ENCODE data around the gene FSD1L.

FSD1L gene

GRCh38 chr9:105455836-105456475 lies 8.1 kb downstream of the FSD1L start:
- no peaks in the 10 kb centered on the region for H3K27me3 ChIP-seq (ENCODE audit: control insufficient read depth in 1 of 2, insufficient read depth in 2 of 2, low read length in 2 of 2)
- no peak overlapping the region for H3K4me3 ChIP-seq (ENCODE audit: low read length in 2 of 2)
- no peaks in the 10 kb centered on the region for H3K36me3 ChIP-seq (ENCODE audit: control insufficient read depth in 2 of 2, insufficient read depth in 2 of 2, low read length in 2 of 2)
- peaks cover 18% of the 10 kb centered on the region for H3K4me1 ChIP-seq (ENCODE audit: control insufficient read depth, insufficient read depth, low read length)
- H3K27ac ChIP-seq (ENCODE audit: low read length), result no peak overlapping the region
- no peaks in the 10 kb centered on the region for H3K9me3 ChIP-seq (ENCODE audit: control insufficient read depth in 2 of 2, low read length in 2 of 2)
- H3K9ac ChIP-seq (ENCODE audit: low read length in 2 of 2), result no peak overlapping the region

GRCh38 chr9:105457560-105458294 lies 9.9 kb downstream of the FSD1L start:
- Histone ChIP-seq H3K9me3 (ENCODE audit: control insufficient read depth in 2 of 2, low read length in 2 of 2) (no peaks in the 10 kb centered on the region), H3K36me3 (ENCODE audit: control insufficient read depth in 2 of 2, insufficient read depth in 2 of 2, low read length in 2 of 2) (no peaks in the 10 kb centered on the region), H3K27ac (ENCODE audit: low read length) (no peak overlapping the region), H3K9ac (ENCODE audit: low read length in 2 of 2) (no peak overlapping the region), H3K27me3 (ENCODE audit: control insufficient read depth in 1 of 2, insufficient read depth in 2 of 2, low read length in 2 of 2) (no peaks in the 10 kb centered on the region), H3K4me3 (ENCODE audit: low read length in 2 of 2) (peak overlapping the region; percentile 37 to 55), H3K4me1 (ENCODE audit: control insufficient read depth, insufficient read depth, low read length) (peaks cover 15% of the 10 kb centered on the region)

- Histone ChIP-seq H3K9me3 (ENCODE audit: control insufficient read depth in 2 of 2, low read length in 2 of 2) (no peaks in the 10 kb centered on the region), H3K36me3 (ENCODE audit: control insufficient read depth in 2 of 2, insufficient read depth in 2 of 2, low read length in 2 of 2) (no peaks in the 10 kb centered on the region), H3K27ac (ENCODE audit: low read length) (no peak overlapping the region), H3K27me3 (ENCODE audit: control insufficient read depth in 1 of 2, insufficient read depth in 2 of 2, low read length in 2 of 2) (no peaks in the 10 kb centered on the region), H3K4me3 (ENCODE audit: low read length in 2 of 2) (no peak overlapping the region), H3K9ac (ENCODE audit: low read length in 2 of 2) (no peak overlapping the region), H3K4me1 (ENCODE audit: control insufficient read depth, insufficient read depth, low read length) (peaks cover 15% of the 10 kb centered on the region)
Measured at GRCh38 chr9:105458404-105458803, 10.6 kb downstream of the FSD1L start.

GRCh38 chr9:105459336-105459735 lies 11.5 kb downstream of the FSD1L start:
- H3K27ac ChIP-seq (ENCODE audit: low read length), result no peak overlapping the region
- H3K36me3 ChIP-seq (ENCODE audit: control insufficient read depth in 2 of 2, insufficient read depth in 2 of 2, low read length in 2 of 2), result no peaks in the 10 kb centered on the region
- H3K4me3 ChIP-seq (ENCODE audit: low read length in 2 of 2), result no peak overlapping the region
- H3K9me3 ChIP-seq (ENCODE audit: control insufficient read depth in 2 of 2, low read length in 2 of 2), result no peaks in the 10 kb centered on the region
- peaks cover 15% of the 10 kb centered on the region for H3K4me1 ChIP-seq (ENCODE audit: control insufficient read depth, insufficient read depth, low read length)
- H3K27me3 ChIP-seq (ENCODE audit: control insufficient read depth in 1 of 2, insufficient read depth in 2 of 2, low read length in 2 of 2), result no peaks in the 10 kb centered on the region
- H3K9ac ChIP-seq (ENCODE audit: low read length in 2 of 2), result no peak overlapping the region

- Histone ChIP-seq H3K9ac (ENCODE audit: low read length in 2 of 2) (no peak overlapping the region), H3K4me1 (ENCODE audit: control insufficient read depth, insufficient read depth, low read length) (no peaks in the 10 kb centered on the region), H3K27me3 (ENCODE audit: control insufficient read depth in 1 of 2, insufficient read depth in 2 of 2, low read length in 2 of 2) (no peaks in the 10 kb centered on the region), H3K36me3 (ENCODE audit: control insufficient read depth in 2 of 2, insufficient read depth in 2 of 2, low read length in 2 of 2) (peaks cover 3 to 15% of the 10 kb centered on the region in 2 donors), H3K27ac (ENCODE audit: low read length) (no peak overlapping the region), H3K4me3 (ENCODE audit: low read length in 2 of 2) (no peak overlapping the region), H3K9me3 (ENCODE audit: control insufficient read depth in 2 of 2, low read length in 2 of 2) (no peaks in the 10 kb centered on the region)
Measured at GRCh38 chr9:105466898-105467455, 19.1 kb downstream of the FSD1L start.

GRCh38 chr9:105468875-105469274 lies 21.0 kb downstream of the FSD1L start:
- no peak overlapping the region for H3K27ac ChIP-seq (ENCODE audit: low read length)
- no peaks in the 10 kb centered on the region for H3K9me3 ChIP-seq (ENCODE audit: control insufficient read depth in 2 of 2, low read length in 2 of 2)
- peaks cover 3 to 15% of the 10 kb centered on the region in 2 donors for H3K36me3 ChIP-seq (ENCODE audit: control insufficient read depth in 2 of 2, insufficient read depth in 2 of 2, low read length in 2 of 2)
- no peaks in the 10 kb centered on the region for H3K4me1 ChIP-seq (ENCODE audit: control insufficient read depth, insufficient read depth, low read length)
- H3K27me3 ChIP-seq (ENCODE audit: control insufficient read depth in 1 of 2, insufficient read depth in 2 of 2, low read length in 2 of 2), result no peaks in the 10 kb centered on the region
- H3K4me3 ChIP-seq (ENCODE audit: low read length in 2 of 2), result no peak overlapping the region
- H3K9ac ChIP-seq (ENCODE audit: low read length in 2 of 2), result no peak overlapping the region

GRCh38 chr9:105473221-105473620 lies 25.4 kb downstream of the FSD1L start:
- peaks cover 3 to 12% of the 10 kb centered on the region in 2 donors for H3K36me3 ChIP-seq (ENCODE audit: control insufficient read depth in 2 of 2, insufficient read depth in 2 of 2, low read length in 2 of 2)
- no peaks in the 10 kb centered on the region for H3K4me1 ChIP-seq (ENCODE audit: control insufficient read depth, insufficient read depth, low read length)
- no peak overlapping the region for H3K27ac ChIP-seq (ENCODE audit: low read length)
- no peaks in the 10 kb centered on the region for H3K27me3 ChIP-seq (ENCODE audit: control insufficient read depth in 1 of 2, insufficient read depth in 2 of 2, low read length in 2 of 2)
- H3K4me3 ChIP-seq (ENCODE audit: low read length in 2 of 2), result no peak overlapping the region
- no peaks in the 10 kb centered on the region for H3K9me3 ChIP-seq (ENCODE audit: control insufficient read depth in 2 of 2, low read length in 2 of 2)
- no peak overlapping the region for H3K9ac ChIP-seq (ENCODE audit: low read length in 2 of 2)

GRCh38 chr9:105475302-105475701 lies 27.5 kb downstream of the FSD1L start:
- no peak overlapping the region for H3K9ac ChIP-seq (ENCODE audit: low read length in 2 of 2)
- no peak overlapping the region for H3K4me3 ChIP-seq (ENCODE audit: low read length in 2 of 2)
- H3K36me3 ChIP-seq (ENCODE audit: control insufficient read depth in 2 of 2, insufficient read depth in 2 of 2, low read length in 2 of 2), result peaks cover 0 to 4% of the 10 kb centered on the region in 2 donors
- no peaks in the 10 kb centered on the region for H3K27me3 ChIP-seq (ENCODE audit: control insufficient read depth in 1 of 2, insufficient read depth in 2 of 2, low read length in 2 of 2)
- H3K9me3 ChIP-seq (ENCODE audit: control insufficient read depth in 2 of 2, low read length in 2 of 2), result no peaks in the 10 kb centered on the region
- H3K4me1 ChIP-seq (ENCODE audit: control insufficient read depth, insufficient read depth, low read length), result no peaks in the 10 kb centered on the region
- no peak overlapping the region for H3K27ac ChIP-seq (ENCODE audit: low read length)

- Histone ChIP-seq H3K9ac (ENCODE audit: low read length in 2 of 2) (no peak overlapping the region), H3K27ac (ENCODE audit: low read length) (no peak overlapping the region), H3K27me3 (ENCODE audit: control insufficient read depth in 1 of 2, insufficient read depth in 2 of 2, low read length in 2 of 2) (no peaks in the 10 kb centered on the region)
Measured at GRCh38 chr9:105479846-105480245, 32.0 kb downstream of the FSD1L start.

GRCh38 chr9:105483618-105484017 lies 35.8 kb downstream of the FSD1L start:
- Histone ChIP-seq H3K9ac (ENCODE audit: low read length in 2 of 2) (no peak overlapping the region), H3K9me3 (ENCODE audit: control insufficient read depth in 2 of 2, low read length in 2 of 2) (no peaks in the 10 kb centered on the region), H3K36me3 (ENCODE audit: control insufficient read depth in 2 of 2, insufficient read depth in 2 of 2, low read length in 2 of 2) (no peaks in the 10 kb centered on the region), H3K4me1 (ENCODE audit: control insufficient read depth, insufficient read depth, low read length) (no peaks in the 10 kb centered on the region), H3K27ac (ENCODE audit: low read length) (no peak overlapping the region), H3K4me3 (ENCODE audit: low read length in 2 of 2) (no peak overlapping the region), H3K27me3 (ENCODE audit: control insufficient read depth in 1 of 2, insufficient read depth in 2 of 2, low read length in 2 of 2) (no peaks in the 10 kb centered on the region)

More at GRCh38 chr9:105479846-105480245, 32.0 kb downstream of the FSD1L start:
- no peaks in the 10 kb centered on the region for H3K9me3 ChIP-seq (ENCODE audit: control insufficient read depth in 2 of 2, low read length in 2 of 2)
- H3K4me3 ChIP-seq (ENCODE audit: low read length in 2 of 2), result no peak overlapping the region
- no peaks in the 10 kb centered on the region for H3K36me3 ChIP-seq (ENCODE audit: control insufficient read depth in 2 of 2, insufficient read depth in 2 of 2, low read length in 2 of 2)
- H3K4me1 ChIP-seq (ENCODE audit: control insufficient read depth, insufficient read depth, low read length), result no peaks in the 10 kb centered on the region

GRCh38 chr9:105484226-105484625 lies 36.4 kb downstream of the FSD1L start:
- Histone ChIP-seq H3K4me3 (ENCODE audit: low read length in 2 of 2) (no peak overlapping the region), H3K9me3 (ENCODE audit: control insufficient read depth in 2 of 2, low read length in 2 of 2) (no peaks in the 10 kb centered on the region), H3K36me3 (ENCODE audit: control insufficient read depth in 2 of 2, insufficient read depth in 2 of 2, low read length in 2 of 2) (no peaks in the 10 kb centered on the region), H3K4me1 (ENCODE audit: control insufficient read depth, insufficient read depth, low read length) (no peaks in the 10 kb centered on the region), H3K27ac (ENCODE audit: low read length) (no peak overlapping the region), H3K27me3 (ENCODE audit: control insufficient read depth in 1 of 2, insufficient read depth in 2 of 2, low read length in 2 of 2) (no peaks in the 10 kb centered on the region), H3K9ac (ENCODE audit: low read length in 2 of 2) (no peak overlapping the region)

Data from stomach smooth muscle (tissue), 2 donors.